Cardiac muscle cell (in vitro differentiated cells and primary cell): ENCODE data around the gene COL5A1. TPM values are rescaled to one million over a fixed set of nuclear protein-coding genes. Genes with fewer than 3 reads are reported as not detected.

ENCODE experiments used
- DNase-seq, 2 donors: peaks; one replicate each; pipeline versions ENCODE4 v3.0.0 to v3.0.0-alpha.2; 2010 to 2017; ENCODE audit warnings: low read depth in 1 of 2, low spot score in 1 of 2
- H3K27ac ChIP-seq: fragments of 200-600 bp; sonication (generic); 2 replicates; pipeline ENCODE4 v1.5.1; 2016
- H3K27me3 ChIP-seq: fragments of 200-600 bp; sonication (generic); 2 replicates; pipeline ENCODE4 v1.6.0; 2016; ENCODE audit warnings: control low read depth
- H3K36me3 ChIP-seq: fragments of 200-600 bp; sonication (generic); 2 replicates; pipeline ENCODE4 v1.5.1; 2016; ENCODE audit warnings: control low read depth
- H3K4me1 ChIP-seq: fragments of 200-600 bp; sonication (generic); 2 replicates; pipeline ENCODE4 v1.8.1; 2017; ENCODE audit warnings: low read depth, mild to moderate bottlenecking, mixed run types
- H3K4me3 ChIP-seq: fragments of 200-600 bp; sonication (generic); 2 replicates; pipeline ENCODE4 v1.5.1; 2016; ENCODE audit warnings: mild to moderate bottlenecking
- H3K9me3 ChIP-seq: fragments of 200-600 bp; sonication (generic); 2 replicates; pipeline ENCODE4 v1.5.1; 2017; ENCODE audit warnings: low read depth, mild to moderate bottlenecking, control low read depth
- CTCF ChIP-seq: IDR thresholded peaks from 2 replicates; pipeline ENCODE4 v1.5.1; 2012; ENCODE audit warnings: low read depth, mild to moderate bottlenecking, low read length
- polyA plus RNA-seq: library from polyadenylated mRNA; unstranded; fragments of >200 nt; fragmentation: Nextera tagmentation; extraction: Ambion mirVana; gene quantifications from 2 replicates; pipeline ENCODE4 v1.2.1, GENCODE V29; 2016
- total RNA-seq: library from RNA; depleted of rRNA; stranded (reverse); fragments of >200 nt; gene quantifications from 2 replicates; pipeline ENCODE4 v1.2.3, GENCODE V29; 2016

COL5A1 gene
- total and polyA plus RNA-seq, 2 experiments from 2014 or later, result 34.5 to 129 TPM

GRCh38 chr9:134772331-134772730 lies 130.7 kb downstream of the COL5A1 start:
- TF ChIP-seq CTCF, result no peak
- Histone ChIP-seq H3K4me1 (no peaks in the 10 kb centered on the region), H3K27me3 (no peaks in the 10 kb centered on the region), H3K27ac (no peak overlapping the region), H3K4me3 (no peak overlapping the region), H3K36me3 (no peaks in the 10 kb centered on the region), H3K9me3 (no peaks in the 10 kb centered on the region)
- no peak for DNase-seq

GRCh38 chr9:134773842-134774241 lies 132.2 kb downstream of the COL5A1 start:
- Histone ChIP-seq H3K27me3 (no peaks in the 10 kb centered on the region), H3K27ac (no peak overlapping the region), H3K4me1 (no peaks in the 10 kb centered on the region), H3K4me3 (no peak overlapping the region), H3K36me3 (no peaks in the 10 kb centered on the region), H3K9me3 (no peaks in the 10 kb centered on the region)
- TF ChIP-seq CTCF, result no peak
- no peak for DNase-seq

- Histone ChIP-seq H3K4me1 (no peaks in the 10 kb centered on the region), H3K27me3 (no peaks in the 10 kb centered on the region), H3K9me3 (no peaks in the 10 kb centered on the region), H3K36me3 (no peaks in the 10 kb centered on the region), H3K27ac (no peak overlapping the region), H3K4me3 (no peak overlapping the region)
- TF ChIP-seq CTCF, result no peak
- DNase-seq, result no peak
Observed at GRCh38 chr9:134774410-134774809, 132.8 kb downstream of the COL5A1 start.

- no peak overlapping the region for H3K27ac ChIP-seq
- TF ChIP-seq CTCF, result no peak
- no peaks in the 10 kb centered on the region for H3K36me3 ChIP-seq
- H3K4me3 ChIP-seq, result no peak overlapping the region
- peak in 1 of 2 donors; percentile 25 for DNase-seq
- H3K27me3 ChIP-seq, result no peaks in the 10 kb centered on the region
- H3K9me3 ChIP-seq, result no peaks in the 10 kb centered on the region
- no peaks in the 10 kb centered on the region for H3K4me1 ChIP-seq
Observed at GRCh38 chr9:134775081-134775951, 133.7 kb downstream of the COL5A1 start.

- peak in 1 of 2 donors; percentile 42 for DNase-seq
- H3K4me3 ChIP-seq, result no peak overlapping the region
- H3K27ac ChIP-seq, result no peak overlapping the region
- H3K27me3 ChIP-seq, result no peaks in the 10 kb centered on the region
- no peaks in the 10 kb centered on the region for H3K4me1 ChIP-seq
- no peaks in the 10 kb centered on the region for H3K9me3 ChIP-seq
- no peak for TF ChIP-seq CTCF
- H3K36me3 ChIP-seq, result no peaks in the 10 kb centered on the region
Observed at GRCh38 chr9:134776080-134776796, 134.6 kb downstream of the COL5A1 start.
